ENCODE results near the gene MEX3A.
A peak's percentile ranks its signal among the peaks of the same experiment; 100 is the strongest.

Gene MEX3A

GRCh38 chr1:156033011-156033410 is 49.3 kb downstream of the MEX3A start:
- TF ChIP-seq, protein P1, sequence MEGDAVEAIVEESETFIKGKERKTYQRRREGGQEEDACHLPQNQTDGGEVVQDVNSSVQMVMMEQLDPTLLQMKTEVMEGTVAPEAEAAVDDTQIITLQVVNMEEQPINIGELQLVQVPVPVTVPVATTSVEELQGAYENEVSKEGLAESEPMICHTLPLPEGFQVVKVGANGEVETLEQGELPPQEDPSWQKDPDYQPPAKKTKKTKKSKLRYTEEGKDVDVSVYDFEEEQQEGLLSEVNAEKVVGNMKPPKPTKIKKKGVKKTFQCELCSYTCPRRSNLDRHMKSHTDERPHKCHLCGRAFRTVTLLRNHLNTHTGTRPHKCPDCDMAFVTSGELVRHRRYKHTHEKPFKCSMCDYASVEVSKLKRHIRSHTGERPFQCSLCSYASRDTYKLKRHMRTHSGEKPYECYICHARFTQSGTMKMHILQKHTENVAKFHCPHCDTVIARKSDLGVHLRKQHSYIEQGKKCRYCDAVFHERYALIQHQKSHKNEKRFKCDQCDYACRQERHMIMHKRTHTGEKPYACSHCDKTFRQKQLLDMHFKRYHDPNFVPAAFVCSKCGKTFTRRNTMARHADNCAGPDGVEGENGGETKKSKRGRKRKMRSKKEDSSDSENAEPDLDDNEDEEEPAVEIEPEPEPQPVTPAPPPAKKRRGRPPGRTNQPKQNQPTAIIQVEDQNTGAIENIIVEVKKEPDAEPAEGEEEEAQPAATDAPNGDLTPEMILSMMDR (conservative IDR thresholded peaks at IDR 0.05; ENCODE audit: low read depth, low read length), result no peak
- DNase-seq (ENCODE audit: low read depth), result peak; percentile 88
- H3K4me3 ChIP-seq (ENCODE audit: low read depth, low read length), result no peak overlapping the region

GRCh38 chr1:156026588-156026987 is 55.7 kb downstream of the MEX3A start:
- TF ChIP-seq, protein P1 (conservative IDR thresholded peaks at IDR 0.05; ENCODE audit: low read depth, low read length), result no peak
- no peak for DNase-seq (ENCODE audit: low read depth)
- H3K4me3 ChIP-seq (ENCODE audit: low read depth, low read length), result no peak overlapping the region

- TF ChIP-seq, protein P1 (conservative IDR thresholded peaks at IDR 0.05; ENCODE audit: low read depth, low read length), result peak; percentile 91
- H3K4me3 ChIP-seq (ENCODE audit: low read depth, low read length), result no peak overlapping the region
- DNase-seq (ENCODE audit: low read depth), result peak; percentile 66
Observed at GRCh38 chr1:156025876-156026275, 56.4 kb downstream of the MEX3A start.

GRCh38 chr1:156024801-156025200 is 57.5 kb downstream of the MEX3A start:
- TF ChIP-seq, protein P1 (conservative IDR thresholded peaks at IDR 0.05; ENCODE audit: low read depth, low read length), result no peak
- H3K4me3 ChIP-seq (ENCODE audit: low read depth, low read length), result no peak overlapping the region
- DNase-seq (ENCODE audit: low read depth), result no peak

Measured in choroid plexus epithelial cell (primary cell).